ENCODE results near the gene DIPK1B.

- no peak for TF ChIP-seq TAF1 (IDR thresholded peaks at IDR 0.05; ENCODE audit: borderline replicate concordance, low read depth, low read length)
- TF ChIP-seq EZH2 (IDR thresholded peaks at IDR 0.05; ENCODE audit: borderline replicate concordance, control insufficient read depth, low read depth, low read length) = no peak
- TF ChIP-seq, protein P1, sequence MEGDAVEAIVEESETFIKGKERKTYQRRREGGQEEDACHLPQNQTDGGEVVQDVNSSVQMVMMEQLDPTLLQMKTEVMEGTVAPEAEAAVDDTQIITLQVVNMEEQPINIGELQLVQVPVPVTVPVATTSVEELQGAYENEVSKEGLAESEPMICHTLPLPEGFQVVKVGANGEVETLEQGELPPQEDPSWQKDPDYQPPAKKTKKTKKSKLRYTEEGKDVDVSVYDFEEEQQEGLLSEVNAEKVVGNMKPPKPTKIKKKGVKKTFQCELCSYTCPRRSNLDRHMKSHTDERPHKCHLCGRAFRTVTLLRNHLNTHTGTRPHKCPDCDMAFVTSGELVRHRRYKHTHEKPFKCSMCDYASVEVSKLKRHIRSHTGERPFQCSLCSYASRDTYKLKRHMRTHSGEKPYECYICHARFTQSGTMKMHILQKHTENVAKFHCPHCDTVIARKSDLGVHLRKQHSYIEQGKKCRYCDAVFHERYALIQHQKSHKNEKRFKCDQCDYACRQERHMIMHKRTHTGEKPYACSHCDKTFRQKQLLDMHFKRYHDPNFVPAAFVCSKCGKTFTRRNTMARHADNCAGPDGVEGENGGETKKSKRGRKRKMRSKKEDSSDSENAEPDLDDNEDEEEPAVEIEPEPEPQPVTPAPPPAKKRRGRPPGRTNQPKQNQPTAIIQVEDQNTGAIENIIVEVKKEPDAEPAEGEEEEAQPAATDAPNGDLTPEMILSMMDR (IDR thresholded peaks at IDR 0.05 in 2 of 3, conservative IDR thresholded peaks at IDR 0.05 in 1 of 3; ENCODE audit: control insufficient read depth in 2 of 3, extremely low read depth in 1 of 3, insufficient read depth in 1 of 3, low read depth in 3 of 3, low read length in 3 of 3) = no peak
- no peak for TF ChIP-seq MAX (IDR thresholded peaks at IDR 0.05; ENCODE audit: low read depth, low read length)
- TF ChIP-seq CHD1 (IDR thresholded peaks at IDR 0.05; ENCODE audit: low read depth, low read length) = no peak
- no peak for TF ChIP-seq NRF1 (conservative IDR thresholded peaks at IDR 0.05; ENCODE audit: low read depth, low read length)
- no peak for TF ChIP-seq POLR2AphosphoS5 (IDR thresholded peaks at IDR 0.05; ENCODE audit: low read length)
- TF ChIP-seq ZBTB33 (IDR thresholded peaks at IDR 0.05) = no peak
- TF ChIP-seq POLR2A (IDR thresholded peaks at IDR 0.05; ENCODE audit: low read depth, low read length) = no peak
- TF ChIP-seq TCF7 (IDR thresholded peaks at IDR 0.05; ENCODE audit: borderline replicate concordance) = no peak
- TF ChIP-seq BMI1 (IDR thresholded peaks at IDR 0.05; ENCODE audit: borderline replicate concordance) = no peak
- TF ChIP-seq PKNOX1 (IDR thresholded peaks at IDR 0.05) = no peak
- TF ChIP-seq FOXK2 (IDR thresholded peaks at IDR 0.05) = no peak
- TF ChIP-seq REST (IDR thresholded peaks at IDR 0.05; ENCODE audit: low read depth, low read length) = no peak
Measured at GRCh38 chr9:136744773-136745172, 32.4 kb downstream of the DIPK1B start.

All from GM12878 (cell line).